ENCODE data around the gene NABP2.

GRCh38 chr12:56247923-56248322, 23.8 kb downstream of the NABP2 start:
- no peak for TF ChIP-seq CTCF (IDR thresholded peaks at IDR 0.05 in 2 of 3, conservative IDR thresholded peaks at IDR 0.05 in 1 of 3; ENCODE audit: control insufficient read depth in 2 of 3, extremely low read depth in 1 of 3, insufficient read depth in 1 of 3, low read depth in 3 of 3, low read length in 3 of 3)
- no peak for TF ChIP-seq ZSCAN29 (IDR thresholded peaks at IDR 0.05)
- TF ChIP-seq PRDM15 (CRISPR knock-in tag; IDR thresholded peaks at IDR 0.05) = no peak
- no peak for TF ChIP-seq EZH2 (IDR thresholded peaks at IDR 0.05; ENCODE audit: borderline replicate concordance, control insufficient read depth, low read depth, low read length)
- no peak for TF ChIP-seq USF2 (IDR thresholded peaks at IDR 0.05; ENCODE audit: borderline replicate concordance, low read depth, low read length)
- TF ChIP-seq EP300 (IDR thresholded peaks at IDR 0.05; ENCODE audit: borderline replicate concordance in 1 of 2, control insufficient read depth in 1 of 2, low read depth in 2 of 2, low read length in 2 of 2) = no peak
- TF ChIP-seq PKNOX1 (IDR thresholded peaks at IDR 0.05) = no peak
- TF ChIP-seq GABPA (IDR thresholded peaks at IDR 0.05; ENCODE audit: low read depth) = no peak
- TF ChIP-seq NFIC (IDR thresholded peaks at IDR 0.05; ENCODE audit: low read depth, low read length) = no peak
- TF ChIP-seq MYC (IDR thresholded peaks at IDR 0.05; ENCODE audit: insufficient read depth, insufficient read length, insufficient replicate concordance, low read length, severe bottlenecking) = no peak
- TF ChIP-seq POLR2A (IDR thresholded peaks at IDR 0.05; ENCODE audit: low read depth, low read length) = no peak; the same call in 1 of the 2 replicates
- no peak for TF ChIP-seq ATF7 (IDR thresholded peaks at IDR 0.05; ENCODE audit: low read depth)
- no peak for TF ChIP-seq REST (IDR thresholded peaks at IDR 0.05; ENCODE audit: low read depth, low read length)
- no peak for TF ChIP-seq BMI1 (IDR thresholded peaks at IDR 0.05; ENCODE audit: borderline replicate concordance)

Data from GM12878 (cell line).